Endothelial cell of umbilical vein (primary cell): Measurements from ENCODE around the gene FBXL17. TPM values are rescaled to one million over a fixed set of nuclear protein-coding genes. Genes with fewer than 3 reads are reported as not detected.

ENCODE experiments used
- BruUV-seq: library from RNA; stranded (reverse); fragments of 400-500 nt; replicated peaks from 2 replicates; lab custom pipeline; 2021; lab: Mats Ljungman, UMichigan
- CTCF ChIA-PET: fragments of 300-600, 350-600 bp; sonication (Branson Sonifier 250); formaldehyde crosslinking; loops from one replicate; lab custom pipeline; 2021; ENCODE audit warnings: antibody characterized with exemption, inconsistent platforms; lab: Charles Lee
- POLR2A ChIA-PET: fragments of 300-600, 350-600 bp; sonication (Branson Sonifier 250); formaldehyde crosslinking; loops from one replicate; lab custom pipeline; 2021; ENCODE audit warnings: antibody characterized with exemption, inconsistent platforms; lab: Charles Lee
- DNase-seq: peaks from one replicate; pipeline ENCODE4 v3.0.0-alpha.2; 2011; ENCODE audit warnings: low read depth, low spot score
- FAIRE-seq: peaks from 2 replicates; lab custom pipeline; 2011; peaks lifted over from hg19 to GRCh38; lab: Jason Lieb, UNC
- H2AFZ ChIP-seq: 2 replicates; pipeline ENCODE4 v1.6.0; 2012; ENCODE audit warnings: low read depth, low read length, control low read depth, inconsistent platforms
- H3K27ac ChIP-seq: 2 replicates; pipeline ENCODE4 v1.5.1; 2011; ENCODE audit warnings: low read depth, mild to moderate bottlenecking, control low read depth, low read length, moderate library complexity; ENCODE audit not compliant: insufficient read depth
- H3K27me3 ChIP-seq, 2 experiments: 2 replicates each; pipeline versions ENCODE4 v1.6.0 to v1.6.1; 2011; ENCODE audit warnings: low read length in 2 of 2, mixed read lengths in 1 of 2; ENCODE audit not compliant: control insufficient read depth in 2 of 2, insufficient read depth in 2 of 2
- H3K36me3 ChIP-seq, 2 experiments: 2 replicates in 1 of 2; 3 replicates in 1 of 2; pipeline ENCODE4 v1.5.1; 2011; ENCODE audit warnings: low read length in 2 of 2, mild to moderate bottlenecking in 1 of 2, moderate library complexity in 1 of 2; ENCODE audit not compliant: control insufficient read depth in 2 of 2, insufficient read depth in 2 of 2; ENCODE audit errors: extremely low read depth in 1 of 2
- H3K4me1 ChIP-seq: 3 replicates; pipeline ENCODE4 v1.5.1; 2011; ENCODE audit warnings: mild to moderate bottlenecking, low read length; ENCODE audit not compliant: control insufficient read depth, insufficient read depth; ENCODE audit errors: extremely low read depth
- H3K4me2 ChIP-seq: 2 replicates; pipeline ENCODE4 v1.6.1; 2011; ENCODE audit warnings: low read length, control low read depth, mixed read lengths; ENCODE audit not compliant: insufficient read depth
- H3K4me3 ChIP-seq, 3 experiments: fragments of 200-600 bp in 1 of 3; sonication (generic), shearing (Covaris generic) in 1 of 3; replicated peaks in 1 of 3; 2 replicates each; pipeline ENCODE4 v1.5.1; 2011 to 2016; ENCODE audit warnings: control low read depth in 3 of 3, low read length in 3 of 3, mild to moderate bottlenecking in 2 of 3, inconsistent platforms in 1 of 3, low read depth in 1 of 3, moderate library complexity in 1 of 3; ENCODE audit not compliant: insufficient read depth in 1 of 3
- H3K79me2 ChIP-seq: 2 replicates; pipeline ENCODE4 v1.6.0; 2012; ENCODE audit warnings: low read length, inconsistent platforms; ENCODE audit not compliant: control insufficient read depth, insufficient read depth
- H3K9ac ChIP-seq: replicated peaks from 2 replicates; pipeline ENCODE3; 2011; ENCODE audit warnings: low read length, control low read depth; ENCODE audit not compliant: insufficient read depth; ENCODE audit errors: extremely low read depth
- H3K9me1 ChIP-seq: replicated peaks from 3 replicates; pipeline ENCODE4 v1.6.0; 2011; ENCODE audit warnings: mild to moderate bottlenecking, low read length; ENCODE audit not compliant: control insufficient read depth, insufficient read depth; ENCODE audit errors: extremely low read depth
- H3K9me3 ChIP-seq: replicated peaks from 2 replicates; pipeline ENCODE4 v1.5.1; 2012; ENCODE audit warnings: low read length, inconsistent platforms; ENCODE audit not compliant: control insufficient read depth, insufficient read depth
- H4K20me1 ChIP-seq: replicated peaks from 2 replicates; pipeline ENCODE3; 2011; ENCODE audit warnings: mild to moderate bottlenecking, low read length; ENCODE audit not compliant: control insufficient read depth, insufficient read depth; ENCODE audit errors: extremely low read depth
- CTCF ChIP-seq, 2 donors: IDR thresholded peaks; 1 replicate in 1 of 2; 2 replicates in 1 of 2; pipeline ENCODE4 v1.5.1; 2011; ENCODE audit warnings: low read length in 2 of 2, mild to moderate bottlenecking in 2 of 2, moderate library complexity in 2 of 2, control low read depth in 1 of 2, inconsistent platforms in 1 of 2, low read depth in 1 of 2; ENCODE audit not compliant: insufficient read depth in 1 of 2; ENCODE audit errors: extremely low read depth in 1 of 2
- EZH2 ChIP-seq: IDR thresholded peaks from 2 replicates; pipeline ENCODE4 v1.6.1; 2012; ENCODE audit warnings: borderline replicate concordance, low read depth, mild to moderate bottlenecking, moderate library complexity, low read length, inconsistent platforms; ENCODE audit not compliant: severe bottlenecking
- FOS ChIP-seq: IDR thresholded peaks from 2 replicates; pipeline ENCODE4 v1.6.1; 2011; ENCODE audit warnings: mild to moderate bottlenecking, low read length, moderate library complexity, borderline replicate concordance; ENCODE audit not compliant: insufficient read depth
- GATA2 ChIP-seq: IDR thresholded peaks from 2 replicates; pipeline ENCODE4 v1.7.0; 2011; ENCODE audit warnings: low read depth, mild to moderate bottlenecking, moderate library complexity, mixed read lengths, low read length; ENCODE audit not compliant: insufficient read length, insufficient read depth
- JUN ChIP-seq: IDR thresholded peaks from 2 replicates; pipeline ENCODE4 v1.6.1; 2011; ENCODE audit warnings: borderline replicate concordance, low read depth; ENCODE audit not compliant: insufficient read length, insufficient read depth
- MAX ChIP-seq: IDR thresholded peaks from 2 replicates; pipeline ENCODE4 v1.6.1; 2011; ENCODE audit not compliant: insufficient read depth, insufficient read length
- MYC ChIP-seq: IDR thresholded peaks from one replicate; pipeline ENCODE4 v1.6.1; 2011; ENCODE audit warnings: mild to moderate bottlenecking, low read depth, low read length
- POLR2A ChIP-seq: IDR thresholded peaks from 2 replicates; pipeline ENCODE4 v1.6.1; 2012; ENCODE audit warnings: low read depth, mild to moderate bottlenecking, control low read depth, low read length
- POLR2AphosphoS5 ChIP-seq: IDR thresholded peaks from 2 replicates; pipeline ENCODE4 v1.6.1; 2012; ENCODE audit warnings: low read depth, mild to moderate bottlenecking, control low read depth, low read length, moderate library complexity; ENCODE audit not compliant: insufficient read depth
- dilution Hi-C: fragments of 300-500 bp; cut with MboI; formaldehyde crosslinking; loops from one replicate; pipeline ENCODE4 v1.15.0; 2019; ENCODE audit warnings: low sequenced_read_pairs; ENCODE audit not compliant: extremely low pct_ligation_motif_present
- intact Hi-C: fragments of 100-400 bp; cut with micrococcal nuclease; formaldehyde crosslinking; loops from one replicate; pipeline ENCODE4 v1.10.0; 2022
- polyA plus RNA-seq, 4 experiments: library from polyadenylated mRNA; depleted of rRNA in 3 of 4; stranded (reverse) in 3 of 4; unstranded in 1 of 4; fragments of >200 nt; gene quantifications; 2 replicates each; pipeline versions ENCODE4 v1.2.1 to v1.2.3, GENCODE V29; 2011 to 2012; ENCODE audit warnings: missing spikeins in 1 of 4
- total RNA-seq: library from RNA; stranded (reverse); gene quantifications from 2 replicates; pipeline ENCODE4 v1.2.3, GENCODE V29; 2021

The FBXL17 gene
- total and polyA plus RNA-seq, 2 donors (not counting 3 experiments of a cell fraction or from before 2014, with no cell fraction given) = 2.7 to 8.8 TPM

- DNase-seq = no peak
- FAIRE-seq = no peak
- TF ChIP-seq CTCF (IDR thresholded peaks at IDR 0.05; ENCODE audit: extremely low read depth in 1 of 2, insufficient read depth in 1 of 2, low read depth in 1 of 2, low read length in 2 of 2) (no peak), POLR2A (no peak), EZH2 (no peak), GATA2 (no peak)
- Histone ChIP-seq H3K27me3 (no peaks in the 10 kb centered on the region), H4K20me1 (no peaks in the 10 kb centered on the region), H3K4me2 (no peak overlapping the region), H2AFZ (no peak overlapping the region), H3K4me3 (no peak overlapping the region), H3K79me2 (no peaks in the 10 kb centered on the region), H3K36me3 (no peaks in the 10 kb centered on the region), H3K4me1 (no peaks in the 10 kb centered on the region), H3K9ac (no peak overlapping the region), H3K27ac (no peak overlapping the region), H3K9me3 (no peaks in the 10 kb centered on the region), H3K9me1 (no peaks in the 10 kb centered on the region)
- BruUV-seq = no TSS peak
- ChIA-PET CTCF (interaction anchor here (1.7 kb wide), 1 partner anchor 12 kb away, joined by 3 read pairs; no protein-coding TSS in a partner anchor), POLR2A (no interaction called here)
- dilution Hi-C loops = no loop called here
- intact Hi-C loops = no loop called here
These were observed 446.3 kb downstream of the FBXL17 start for GRCh38 chr5:107935645-107936044.

GRCh38 chr5:107933326-107933725 lies 448.6 kb downstream of the FBXL17 start:
- no peaks in the 10 kb centered on the region for H3K9me1 ChIP-seq
- no TSS peak for BruUV-seq
- CTCF ChIA-PET = no interaction called here

More at GRCh38 chr5:107933326-107933725, 448.6 kb downstream of the FBXL17 start:
- H3K36me3 ChIP-seq = no peaks in the 10 kb centered on the region
- no peak overlapping the region for H3K4me3 ChIP-seq
- POLR2A ChIA-PET = no interaction called here
- no peak overlapping the region for H3K27ac ChIP-seq
- DNase-seq = no peak
- no peaks in the 10 kb centered on the region for H3K4me1 ChIP-seq
- H3K9me3 ChIP-seq = no peaks in the 10 kb centered on the region
- H3K79me2 ChIP-seq = no peaks in the 10 kb centered on the region
- FAIRE-seq = no peak
- TF ChIP-seq CTCF (IDR thresholded peaks at IDR 0.05; ENCODE audit: extremely low read depth in 1 of 2, insufficient read depth in 1 of 2, low read depth in 1 of 2, low read length in 2 of 2) = no peak
- no peak for TF ChIP-seq MYC
- TF ChIP-seq GATA2 = no peak
- no peak for TF ChIP-seq FOS
- TF ChIP-seq POLR2A = no peak
- no peak for TF ChIP-seq POLR2AphosphoS5
- no peak for TF ChIP-seq MAX
- no peak for TF ChIP-seq JUN
- no peak overlapping the region for H3K9ac ChIP-seq
- H2AFZ ChIP-seq = no peak overlapping the region
- no peaks in the 10 kb centered on the region for H4K20me1 ChIP-seq
- dilution Hi-C loops = no loop called here
- H3K27me3 ChIP-seq = no peaks in the 10 kb centered on the region
- no peak overlapping the region for H3K4me2 ChIP-seq
- intact Hi-C loops = no loop called here
